Peyer's patch (tissue), 4 donors: Measurements from ENCODE around the gene AMER2. TPM values are rescaled to one million over a fixed set of nuclear protein-coding genes. Genes with fewer than 3 reads are reported as not detected.

Experiments
- DNase-seq, 3 donors: peaks; one replicate each; pipeline ENCODE4 v3.0.0-alpha.2; 2017 to 2019
- H3K27ac ChIP-seq, 4 donors: fragments of 200-600 bp; sonication (generic); one replicate each; pipeline ENCODE4 v1.5.1; 2016 to 2019
- H3K27me3 ChIP-seq, 2 donors: fragments of 200-600 bp; sonication (generic); one replicate each; pipeline ENCODE4 v1.5.1; 2019
- H3K36me3 ChIP-seq, 3 donors: fragments of 200-600 bp; sonication (generic); one replicate each; pipeline ENCODE4 v1.5.1; 2016 to 2019
- H3K4me1 ChIP-seq, 4 donors: fragments of 200-600 bp; sonication (generic); one replicate each; pipeline ENCODE4 v1.5.1; 2016 to 2019
- H3K4me3 ChIP-seq, 4 donors: fragments of 200-600 bp; sonication (generic); 1 replicate in 3 of 4; 2 replicates in 1 of 4; pipeline ENCODE4 v1.5.1; 2016 to 2019; ENCODE audit warnings: mild to moderate bottlenecking in 1 of 4
- H3K9me3 ChIP-seq, 4 donors: fragments of 200-600 bp; sonication (generic); one replicate each; pipeline ENCODE4 v1.5.1; 2016 to 2019; ENCODE audit warnings: mild to moderate bottlenecking in 1 of 4
- POLR2A ChIP-seq, 2 donors: fragments of 450-650 bp; IDR thresholded peaks; one replicate each; pipeline ENCODE4 v1.5.1; 2017; ENCODE audit warnings: antibody characterized with exemption in 2 of 2, mild to moderate bottlenecking in 2 of 2, moderate library complexity in 2 of 2
- total RNA-seq, 4 donors: library from RNA; depleted of rRNA; stranded (reverse); fragments of >200 nt; gene quantifications; one replicate each; pipeline ENCODE4 v1.1.0, GENCODE V29; 2016
- TF ChIP-seq, protein P1 (sequence below), 6 experiments: fragments of 450-650 bp in 4 of 6; fragments of 200-600 bp in 2 of 6; sonication (generic) in 1 of 6; IDR thresholded peaks; one replicate each; pipeline ENCODE4 v1.5.1; 2017 to 2019; ENCODE audit warnings: antibody characterized with exemption in 6 of 6, mild to moderate bottlenecking in 3 of 6, moderate library complexity in 1 of 6

The AMER2 gene
- total RNA-seq, 4 donors from 2014 or later, result not detected

DNA sequence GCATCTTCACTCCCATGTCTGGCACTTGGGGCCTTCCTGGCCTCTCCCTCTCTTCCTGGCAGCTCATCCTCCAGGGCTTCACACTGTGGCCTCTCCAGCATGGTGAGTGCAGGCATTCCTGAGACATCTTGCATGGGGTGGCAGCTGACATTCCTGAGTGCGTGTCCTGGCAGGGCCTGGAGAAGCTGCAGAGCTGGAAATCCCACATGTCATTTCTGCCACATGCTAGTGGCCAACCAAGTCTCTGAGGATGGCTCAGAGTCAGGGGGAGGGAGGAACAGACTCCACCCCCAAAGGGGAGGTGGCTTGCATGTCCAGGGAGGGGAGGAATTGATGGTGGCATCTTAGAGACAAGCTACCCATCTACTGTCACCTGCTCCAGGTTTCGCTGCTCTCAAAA is 41.6 kb upstream of the AMER2 start:
- Histone ChIP-seq H3K36me3 (no peaks in the 10 kb centered on the region), H3K4me3 (no peak overlapping the region), H3K9me3 (no peaks in the 10 kb centered on the region), H3K4me1 (no peaks in the 10 kb centered on the region), H3K27me3 (no peaks in the 10 kb centered on the region), H3K27ac (no peak overlapping the region)
- DNase-seq, result no peak
- TF ChIP-seq, protein P1, sequence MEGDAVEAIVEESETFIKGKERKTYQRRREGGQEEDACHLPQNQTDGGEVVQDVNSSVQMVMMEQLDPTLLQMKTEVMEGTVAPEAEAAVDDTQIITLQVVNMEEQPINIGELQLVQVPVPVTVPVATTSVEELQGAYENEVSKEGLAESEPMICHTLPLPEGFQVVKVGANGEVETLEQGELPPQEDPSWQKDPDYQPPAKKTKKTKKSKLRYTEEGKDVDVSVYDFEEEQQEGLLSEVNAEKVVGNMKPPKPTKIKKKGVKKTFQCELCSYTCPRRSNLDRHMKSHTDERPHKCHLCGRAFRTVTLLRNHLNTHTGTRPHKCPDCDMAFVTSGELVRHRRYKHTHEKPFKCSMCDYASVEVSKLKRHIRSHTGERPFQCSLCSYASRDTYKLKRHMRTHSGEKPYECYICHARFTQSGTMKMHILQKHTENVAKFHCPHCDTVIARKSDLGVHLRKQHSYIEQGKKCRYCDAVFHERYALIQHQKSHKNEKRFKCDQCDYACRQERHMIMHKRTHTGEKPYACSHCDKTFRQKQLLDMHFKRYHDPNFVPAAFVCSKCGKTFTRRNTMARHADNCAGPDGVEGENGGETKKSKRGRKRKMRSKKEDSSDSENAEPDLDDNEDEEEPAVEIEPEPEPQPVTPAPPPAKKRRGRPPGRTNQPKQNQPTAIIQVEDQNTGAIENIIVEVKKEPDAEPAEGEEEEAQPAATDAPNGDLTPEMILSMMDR (IDR thresholded peaks at IDR 0.05), result no peak
- TF ChIP-seq POLR2A (IDR thresholded peaks at IDR 0.05), result no peak

DNA sequence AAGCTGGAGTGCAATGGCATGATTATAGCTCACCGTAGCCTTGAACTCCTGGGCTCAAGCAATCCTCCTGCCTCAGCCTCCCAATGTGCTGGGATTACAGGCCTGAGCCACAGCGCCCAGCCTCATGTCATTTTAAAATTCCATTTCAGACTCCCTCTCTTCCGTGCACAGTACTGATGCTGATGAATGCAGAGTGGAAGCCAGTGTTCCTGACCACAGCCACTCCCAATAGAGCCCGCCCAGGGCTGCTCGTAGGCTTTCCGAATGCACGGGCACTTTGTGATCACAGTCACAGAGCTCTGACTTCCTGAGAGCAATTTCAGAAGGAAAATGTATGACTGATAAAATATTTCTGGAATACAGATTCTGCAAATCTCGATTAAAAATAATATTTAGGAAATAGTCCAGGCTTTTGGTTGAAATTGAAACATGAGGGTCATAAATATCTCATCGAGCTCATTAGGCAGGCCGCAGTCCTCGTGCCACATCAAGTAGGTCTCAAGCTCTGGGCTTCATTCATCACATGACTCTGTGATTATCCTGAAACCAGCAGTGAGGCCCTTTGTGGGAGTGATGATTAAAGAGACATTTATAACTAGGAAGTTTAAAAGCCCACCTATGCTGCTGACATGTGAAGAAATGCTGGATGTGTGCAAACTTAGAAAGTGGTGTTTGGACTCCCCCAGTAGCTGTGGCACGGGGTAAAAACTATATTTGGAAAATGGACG is 38.9 kb upstream of the AMER2 start:
- Histone ChIP-seq H3K27ac (no peak overlapping the region), H3K27me3 (no peaks in the 10 kb centered on the region), H3K9me3 (no peaks in the 10 kb centered on the region), H3K36me3 (no peaks in the 10 kb centered on the region), H3K4me1 (no peaks in the 10 kb centered on the region), H3K4me3 (no peak overlapping the region)
- DNase-seq, result no peak
- no peak for TF ChIP-seq POLR2A (IDR thresholded peaks at IDR 0.05)
- TF ChIP-seq, protein P1 (IDR thresholded peaks at IDR 0.05), result no peak

DNA sequence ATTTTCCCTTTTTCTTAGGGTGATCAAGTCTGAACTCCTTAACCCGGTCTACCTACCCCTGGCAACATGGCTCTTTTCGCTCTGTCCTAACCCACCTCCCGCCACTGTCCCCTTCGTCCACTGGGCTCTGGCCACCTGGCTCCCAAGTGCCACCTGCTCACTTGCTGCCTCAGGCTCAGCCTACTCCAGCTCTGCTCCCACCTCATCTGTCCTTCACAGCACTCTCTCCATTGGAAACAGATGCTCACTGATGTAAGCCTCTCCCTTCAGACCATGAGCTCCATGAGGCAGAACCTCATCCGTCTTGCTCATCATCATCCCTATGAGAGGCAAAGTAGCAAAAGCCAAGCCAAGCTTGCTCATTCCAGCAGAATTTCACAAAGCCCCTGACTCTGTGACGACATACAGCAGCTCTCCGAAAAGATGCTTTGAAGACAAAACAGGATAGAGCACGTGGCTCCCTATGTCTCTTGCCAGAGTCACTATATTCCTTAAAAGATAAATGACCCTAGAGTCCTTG is 35.3 kb upstream of the AMER2 start:
- H3K27me3 ChIP-seq, result no peaks in the 10 kb centered on the region
- H3K27ac ChIP-seq, result no peak overlapping the region
- no peak for TF ChIP-seq POLR2A (IDR thresholded peaks at IDR 0.05)
- TF ChIP-seq, protein P1 (IDR thresholded peaks at IDR 0.05), result no peak
- H3K9me3 ChIP-seq, result no peaks in the 10 kb centered on the region
- DNase-seq, result peak in 1 of 3 donors; percentile 1
- no peak overlapping the region for H3K4me3 ChIP-seq
- H3K36me3 ChIP-seq, result no peaks in the 10 kb centered on the region
- H3K4me1 ChIP-seq, result no peaks in the 10 kb centered on the region

DNA sequence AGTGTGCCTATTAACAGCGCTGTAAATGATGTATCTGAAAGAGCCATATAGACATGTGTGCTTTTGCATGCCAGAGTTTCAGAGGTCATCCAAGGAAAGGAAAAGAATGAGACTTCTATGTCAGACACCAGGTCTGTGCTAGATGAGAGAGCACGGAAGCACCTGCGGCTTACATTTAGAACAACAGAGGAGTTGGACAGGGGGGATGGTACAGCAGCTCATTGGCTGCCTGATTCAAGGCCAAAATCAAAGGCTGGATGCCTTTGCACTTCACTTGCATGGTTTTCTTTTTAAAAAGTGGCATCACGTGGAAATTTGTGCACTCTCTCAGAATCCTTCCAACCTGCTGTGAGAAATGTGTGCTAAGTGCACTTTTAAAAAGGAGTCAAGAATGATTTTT is 32.8 kb upstream of the AMER2 start:
- TF ChIP-seq, protein P1 (IDR thresholded peaks at IDR 0.05), result no peak
- no peak for TF ChIP-seq POLR2A (IDR thresholded peaks at IDR 0.05)
- H3K27ac ChIP-seq, result no peak overlapping the region
- H3K4me3 ChIP-seq, result no peak overlapping the region
- no peaks in the 10 kb centered on the region for H3K36me3 ChIP-seq
- no peaks in the 10 kb centered on the region for H3K4me1 ChIP-seq
- no peak for DNase-seq
- H3K27me3 ChIP-seq, result no peaks in the 10 kb centered on the region
- H3K9me3 ChIP-seq, result no peaks in the 10 kb centered on the region

DNA sequence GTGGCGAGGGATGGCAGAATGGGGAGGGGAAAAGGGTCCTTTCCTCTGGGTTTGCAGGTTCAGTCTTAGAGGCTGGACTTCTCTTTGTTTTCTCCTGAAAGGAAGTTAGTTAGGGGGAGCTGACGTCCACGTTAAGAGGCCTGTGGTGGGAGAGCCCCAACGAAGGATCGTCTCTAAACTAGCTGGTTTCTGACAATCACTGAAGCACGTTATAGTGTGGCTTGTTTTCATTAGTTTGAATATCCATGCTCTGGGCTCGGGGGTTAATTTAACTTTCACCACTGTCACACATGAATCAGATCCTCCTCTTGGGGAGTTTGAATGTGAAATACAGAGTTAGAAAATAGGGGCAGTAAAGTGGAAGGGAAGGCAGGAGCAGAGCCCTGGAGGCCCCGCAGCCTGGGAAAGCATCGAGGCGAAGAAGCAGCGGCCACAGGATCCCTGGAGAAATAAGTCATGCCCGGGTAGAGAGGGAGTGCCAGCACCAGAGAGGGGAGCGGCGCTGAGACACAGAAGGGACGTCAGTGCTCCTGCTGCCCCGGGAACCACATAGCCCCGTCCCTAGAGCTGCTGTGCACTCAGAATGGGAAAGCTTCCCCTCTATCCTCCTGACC is 31.1 kb upstream of the AMER2 start:
- H3K36me3 ChIP-seq, result no peaks in the 10 kb centered on the region
- no peak for DNase-seq
- H3K27me3 ChIP-seq, result no peaks in the 10 kb centered on the region
- H3K27ac ChIP-seq, result no peak overlapping the region
- H3K4me1 ChIP-seq, result no peaks in the 10 kb centered on the region
- no peak overlapping the region for H3K4me3 ChIP-seq
- no peaks in the 10 kb centered on the region for H3K9me3 ChIP-seq
- TF ChIP-seq, protein P1 (IDR thresholded peaks at IDR 0.05), result no peak
- no peak for TF ChIP-seq POLR2A (IDR thresholded peaks at IDR 0.05)
